Measurements from ENCODE around the gene TMEM158.

Gene TMEM158

GRCh38 chr3:45252826-45253225, 26.7 kb upstream of the TMEM158 start:
- no peaks in the 10 kb centered on the region for H4K20me1 ChIP-seq (ENCODE audit: insufficient read depth, low read length)
- TF ChIP-seq EZH2phosphoT487 (IDR thresholded peaks at IDR 0.05; ENCODE audit: low read depth): no peak
- TF ChIP-seq CTCF (IDR thresholded peaks at IDR 0.05; ENCODE audit: low read depth, low read length): no peak
- no peak overlapping the region for H3K9ac ChIP-seq (ENCODE audit: low read length)
- H3K4me1 ChIP-seq (ENCODE audit: low read length): peaks cover 14% of the 10 kb centered on the region
- H3K4me2 ChIP-seq (ENCODE audit: low read length): no peak overlapping the region
- H3K9me3 ChIP-seq (ENCODE audit: insufficient read depth, low read length): no peaks in the 10 kb centered on the region
- H3K36me3 ChIP-seq (replicated peaks; ENCODE audit: low read depth, low read length): no peaks in the 10 kb centered on the region
- H3K4me3 ChIP-seq (ENCODE audit: low read length): no peak overlapping the region
- H2AFZ ChIP-seq (ENCODE audit: low read depth, low read length): no peak overlapping the region
- peaks cover 18% of the 10 kb centered on the region; the same call in 1 of the 2 replicates for H3K27me3 ChIP-seq (ENCODE audit: low read depth, low read length)
- H3K79me2 ChIP-seq (ENCODE audit: low read length): no peaks in the 10 kb centered on the region
- no peak overlapping the region for H3K27ac ChIP-seq (ENCODE audit: low read length)

GRCh38 chr3:45249391-45249790, 23.3 kb upstream of the TMEM158 start:
- no peak overlapping the region for H3K4me2 ChIP-seq (ENCODE audit: low read length)
- H3K4me3 ChIP-seq (ENCODE audit: low read length): no peak overlapping the region
- H3K9me3 ChIP-seq (ENCODE audit: insufficient read depth, low read length): no peaks in the 10 kb centered on the region
- no peaks in the 10 kb centered on the region for H4K20me1 ChIP-seq (ENCODE audit: insufficient read depth, low read length)
- no peak overlapping the region for H3K27ac ChIP-seq (ENCODE audit: low read length)
- TF ChIP-seq CTCF (IDR thresholded peaks at IDR 0.05; ENCODE audit: low read depth, low read length): no peak
- H3K9ac ChIP-seq (ENCODE audit: low read length): no peak overlapping the region
- H3K36me3 ChIP-seq (replicated peaks; ENCODE audit: low read depth, low read length): no peaks in the 10 kb centered on the region
- peaks cover 14% of the 10 kb centered on the region for H3K4me1 ChIP-seq (ENCODE audit: low read length)
- H3K79me2 ChIP-seq (ENCODE audit: low read length): no peaks in the 10 kb centered on the region
- H3K27me3 ChIP-seq (ENCODE audit: low read depth, low read length): peaks cover 7% of the 10 kb centered on the region; the same call in 1 of the 2 replicates
- no peak overlapping the region for H2AFZ ChIP-seq (ENCODE audit: low read depth, low read length)

GRCh38 chr3:45246241-45246640, 20.2 kb upstream of the TMEM158 start:
- no peaks in the 10 kb centered on the region for H4K20me1 ChIP-seq (ENCODE audit: insufficient read depth, low read length)
- no peak overlapping the region for H3K4me3 ChIP-seq (ENCODE audit: low read length)
- peaks cover 7% of the 10 kb centered on the region; the same call in 1 of the 2 replicates for H3K27me3 ChIP-seq (ENCODE audit: low read depth, low read length)
- no peak overlapping the region for H2AFZ ChIP-seq (ENCODE audit: low read depth, low read length)
- peaks cover 6% of the 10 kb centered on the region for H3K4me1 ChIP-seq (ENCODE audit: low read length)
- no peaks in the 10 kb centered on the region for H3K36me3 ChIP-seq (replicated peaks; ENCODE audit: low read depth, low read length)
- no peak for TF ChIP-seq EZH2phosphoT487 (IDR thresholded peaks at IDR 0.05; ENCODE audit: low read depth)
- TF ChIP-seq CTCF (IDR thresholded peaks at IDR 0.05; ENCODE audit: low read depth, low read length): no peak
- no peak overlapping the region for H3K4me2 ChIP-seq (ENCODE audit: low read length)
- H3K27ac ChIP-seq (ENCODE audit: low read length): no peak overlapping the region
- H3K9me3 ChIP-seq (ENCODE audit: insufficient read depth, low read length): no peaks in the 10 kb centered on the region
- H3K9ac ChIP-seq (ENCODE audit: low read length): no peak overlapping the region
- no peaks in the 10 kb centered on the region for H3K79me2 ChIP-seq (ENCODE audit: low read length)

GRCh38 chr3:45244356-45244755, 18.3 kb upstream of the TMEM158 start:
- Histone ChIP-seq H3K36me3 (replicated peaks; ENCODE audit: low read depth, low read length) (no peaks in the 10 kb centered on the region), H3K27ac (ENCODE audit: low read length) (no peak overlapping the region), H3K9ac (ENCODE audit: low read length) (no peak overlapping the region), H4K20me1 (ENCODE audit: insufficient read depth, low read length) (no peaks in the 10 kb centered on the region), H3K79me2 (ENCODE audit: low read length) (no peaks in the 10 kb centered on the region), H3K4me2 (ENCODE audit: low read length) (no peak overlapping the region), H3K9me3 (ENCODE audit: insufficient read depth, low read length) (no peaks in the 10 kb centered on the region), H2AFZ (ENCODE audit: low read depth, low read length) (no peak overlapping the region), H3K4me1 (ENCODE audit: low read length) (no peaks in the 10 kb centered on the region), H3K27me3 (ENCODE audit: low read depth, low read length) (peaks cover 14% of the 10 kb centered on the region; the same call in 1 of the 2 replicates), H3K4me3 (ENCODE audit: low read length) (no peak overlapping the region)
- TF ChIP-seq EZH2phosphoT487 (IDR thresholded peaks at IDR 0.05; ENCODE audit: low read depth): no peak
- TF ChIP-seq CTCF (IDR thresholded peaks at IDR 0.05; ENCODE audit: low read depth, low read length): no peak

Data from OCI-LY3 (cell line).